Measurements from ENCODE around the gene PRSS48.

- TF ChIP-seq GATA3 (IDR thresholded peaks at IDR 0.05; ENCODE audit: low read depth, low read length) (no peak), GATA2 (IDR thresholded peaks at IDR 0.05; ENCODE audit: low read depth, low read length) (no peak)
These were observed 44.9 kb upstream of the PRSS48 start for GRCh38 chr4:151231915-151232595.
